ENCODE data around the gene DKK3.

Gene DKK3

DNA sequence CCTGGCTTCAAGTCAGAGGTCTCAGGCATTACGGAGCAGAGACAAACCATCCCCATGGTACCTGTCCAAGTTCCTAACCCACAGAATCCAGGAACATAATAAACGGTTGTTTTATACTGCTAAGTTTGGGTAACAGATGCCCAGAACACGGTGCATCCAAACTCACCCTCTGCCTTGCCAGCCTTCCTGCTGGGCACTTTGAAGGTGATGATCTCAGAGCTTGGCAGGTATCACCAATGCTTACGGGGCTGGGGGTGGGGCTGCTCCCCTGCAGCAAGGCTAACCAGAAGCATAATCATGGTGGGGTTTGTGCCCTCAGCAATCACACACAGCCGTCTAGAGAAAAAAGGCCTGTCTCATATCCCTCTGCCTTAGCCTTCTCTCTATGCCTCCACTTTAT, 27.1 kb downstream of the DKK3 start:
- ChIA-PET CTCF (interaction anchor here (0.6 kb wide), 1 partner anchor 55 kb away, joined by 3 read pairs; no protein-coding TSS in a partner anchor), POLR2A (ENCODE audit: low non-redundant PET) (no interaction called here)
- DNase-seq (ENCODE audit: low spot score), result no peak
- TF ChIP-seq, protein P1, sequence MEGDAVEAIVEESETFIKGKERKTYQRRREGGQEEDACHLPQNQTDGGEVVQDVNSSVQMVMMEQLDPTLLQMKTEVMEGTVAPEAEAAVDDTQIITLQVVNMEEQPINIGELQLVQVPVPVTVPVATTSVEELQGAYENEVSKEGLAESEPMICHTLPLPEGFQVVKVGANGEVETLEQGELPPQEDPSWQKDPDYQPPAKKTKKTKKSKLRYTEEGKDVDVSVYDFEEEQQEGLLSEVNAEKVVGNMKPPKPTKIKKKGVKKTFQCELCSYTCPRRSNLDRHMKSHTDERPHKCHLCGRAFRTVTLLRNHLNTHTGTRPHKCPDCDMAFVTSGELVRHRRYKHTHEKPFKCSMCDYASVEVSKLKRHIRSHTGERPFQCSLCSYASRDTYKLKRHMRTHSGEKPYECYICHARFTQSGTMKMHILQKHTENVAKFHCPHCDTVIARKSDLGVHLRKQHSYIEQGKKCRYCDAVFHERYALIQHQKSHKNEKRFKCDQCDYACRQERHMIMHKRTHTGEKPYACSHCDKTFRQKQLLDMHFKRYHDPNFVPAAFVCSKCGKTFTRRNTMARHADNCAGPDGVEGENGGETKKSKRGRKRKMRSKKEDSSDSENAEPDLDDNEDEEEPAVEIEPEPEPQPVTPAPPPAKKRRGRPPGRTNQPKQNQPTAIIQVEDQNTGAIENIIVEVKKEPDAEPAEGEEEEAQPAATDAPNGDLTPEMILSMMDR (conservative IDR thresholded peaks at IDR 0.05; ENCODE audit: low read depth), result no peak
- peak overlapping the region; percentile 99 for H3K27ac ChIP-seq

DNA sequence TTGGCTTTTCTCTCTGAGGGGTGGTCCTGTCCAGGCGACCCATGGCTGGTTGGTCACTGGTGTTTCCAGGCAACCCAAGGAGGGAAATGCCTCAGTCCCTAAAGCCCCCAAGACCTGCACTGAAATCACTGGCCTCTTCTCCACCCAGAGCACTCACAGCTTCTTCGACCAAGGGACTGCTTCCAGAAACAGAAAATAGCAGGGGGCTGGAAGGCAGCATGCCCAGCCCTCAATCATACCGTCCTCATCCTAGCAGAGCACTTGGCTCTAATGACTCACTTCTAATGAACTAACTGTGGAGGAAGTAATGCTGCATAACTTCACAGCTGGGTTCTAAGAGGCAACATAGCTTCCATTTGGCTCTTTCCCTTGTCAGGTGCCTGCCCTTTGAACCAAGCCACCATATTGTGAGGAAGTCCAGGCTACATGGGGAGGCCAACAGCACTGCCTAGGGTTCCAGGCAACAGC, 27.6 kb downstream of the DKK3 start:
- DNase-seq (ENCODE audit: low spot score), result no peak
- TF ChIP-seq, protein P1 (conservative IDR thresholded peaks at IDR 0.05; ENCODE audit: low read depth), result no peak
- ChIA-PET POLR2A (ENCODE audit: low non-redundant PET) (no interaction called here), CTCF (no interaction called here)
- H3K27ac ChIP-seq, result peak overlapping the region; percentile 99

DNA sequence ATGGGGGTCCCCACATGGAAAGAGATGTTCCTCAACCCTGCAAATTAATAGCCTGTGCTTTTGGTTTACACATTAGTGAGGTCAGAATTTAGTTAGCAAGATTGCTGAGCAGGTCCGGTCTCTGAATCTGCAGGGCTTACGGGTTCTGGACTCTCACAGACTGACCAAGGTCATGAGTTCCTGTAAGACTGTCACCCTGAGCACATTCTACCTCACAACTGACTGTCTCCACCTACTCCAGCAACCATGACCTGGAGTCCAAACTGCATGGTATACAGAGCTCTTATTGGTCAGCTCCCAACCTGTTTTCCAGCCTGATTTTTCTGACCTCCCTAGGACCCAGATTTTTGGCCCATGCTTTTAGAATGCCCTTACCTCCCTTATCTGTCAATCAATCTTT, 28.2 kb downstream of the DKK3 start:
- CTCF ChIA-PET, result interaction anchor here (0.9 kb wide), 1 partner anchor 28 kb away, joined by 3 read pairs; the partner anchor contains the start of gene DKK3
- no peak for DNase-seq (ENCODE audit: low spot score)
- TF ChIP-seq, protein P1 (conservative IDR thresholded peaks at IDR 0.05; ENCODE audit: low read depth), result no peak
- H3K27ac ChIP-seq, result peak overlapping the region; percentile 99
- POLR2A ChIA-PET (ENCODE audit: low non-redundant PET), result no interaction called here

DNA sequence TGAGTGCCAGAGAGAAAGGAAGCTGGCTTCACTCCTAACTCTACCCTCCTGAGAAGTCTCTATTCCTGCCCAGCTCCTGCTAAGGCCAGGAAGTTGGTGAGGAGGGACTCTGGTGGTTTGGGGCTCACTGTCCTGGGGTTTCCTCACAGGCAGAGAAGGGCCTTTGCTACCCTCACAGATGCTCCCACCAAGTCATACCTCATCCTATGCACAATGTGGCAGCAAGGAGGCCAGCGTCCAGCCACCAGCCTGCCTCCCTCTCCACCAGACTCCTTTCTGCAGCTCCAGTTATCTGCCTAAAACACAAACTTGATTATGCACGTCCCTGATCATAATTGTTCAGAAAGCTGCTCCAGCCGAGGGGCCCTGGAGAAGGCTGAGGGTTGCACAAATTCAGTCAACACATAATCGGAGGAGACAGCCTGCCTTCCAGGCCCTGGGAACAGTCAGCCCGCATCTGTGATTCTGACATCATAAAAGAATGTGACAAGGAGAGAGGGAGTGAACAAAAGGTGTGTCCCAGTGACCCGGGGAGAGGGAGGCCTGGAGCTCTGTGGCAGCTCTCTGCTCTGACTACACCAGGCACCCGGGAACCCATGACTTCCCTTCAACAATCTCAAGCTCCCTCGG, 28.8 kb downstream of the DKK3 start:
- H3K27ac ChIP-seq, result peak overlapping the region; percentile 99
- TF ChIP-seq, protein P1 (conservative IDR thresholded peaks at IDR 0.05; ENCODE audit: low read depth), result no peak
- ChIA-PET CTCF (interaction anchor here (0.6 to 1.4 kb wide), 3 partner anchors 13 to 29 kb away, joined by 3 to 5 read pairs (median 3); partner anchors contain the start of gene DKK3), POLR2A (ENCODE audit: low non-redundant PET) (no interaction called here)
- DNase-seq (ENCODE audit: low spot score), result no peak

DNA sequence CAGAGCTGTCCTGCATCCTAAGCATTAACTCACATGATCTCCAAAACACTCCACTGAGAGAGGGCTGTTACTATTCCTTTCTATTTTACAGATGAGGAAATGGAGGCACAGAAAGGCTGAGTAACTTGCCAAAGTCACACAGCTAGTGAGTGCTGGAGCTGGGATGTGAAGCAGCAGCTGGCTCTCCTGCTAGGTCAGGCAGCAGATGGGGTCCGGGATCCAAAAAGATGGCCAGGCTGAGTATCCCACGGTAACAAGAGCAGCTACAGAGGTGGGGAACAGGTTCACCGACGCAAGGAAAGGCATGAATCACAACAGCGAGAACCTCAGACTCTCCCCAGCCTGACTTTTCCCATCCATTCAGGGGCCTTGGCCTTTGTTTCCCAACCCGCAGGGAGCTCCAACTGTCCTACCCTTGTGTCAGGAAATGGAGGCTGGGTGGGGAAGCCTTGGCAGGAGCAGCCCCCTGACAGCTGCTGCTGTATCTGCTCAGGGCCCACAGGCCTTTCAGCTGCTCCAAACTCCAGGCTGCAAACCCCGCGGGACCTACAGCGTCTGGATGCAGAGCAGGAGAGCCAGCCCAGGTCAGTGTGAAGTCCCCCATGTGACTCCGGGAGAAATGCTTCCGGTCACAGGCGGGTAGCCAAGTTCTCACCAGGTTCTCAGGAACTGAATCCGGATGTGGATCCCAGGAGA, 29.5 kb downstream of the DKK3 start:
- TF ChIP-seq, protein P1 (conservative IDR thresholded peaks at IDR 0.05; ENCODE audit: low read depth), result no peak

DNA sequence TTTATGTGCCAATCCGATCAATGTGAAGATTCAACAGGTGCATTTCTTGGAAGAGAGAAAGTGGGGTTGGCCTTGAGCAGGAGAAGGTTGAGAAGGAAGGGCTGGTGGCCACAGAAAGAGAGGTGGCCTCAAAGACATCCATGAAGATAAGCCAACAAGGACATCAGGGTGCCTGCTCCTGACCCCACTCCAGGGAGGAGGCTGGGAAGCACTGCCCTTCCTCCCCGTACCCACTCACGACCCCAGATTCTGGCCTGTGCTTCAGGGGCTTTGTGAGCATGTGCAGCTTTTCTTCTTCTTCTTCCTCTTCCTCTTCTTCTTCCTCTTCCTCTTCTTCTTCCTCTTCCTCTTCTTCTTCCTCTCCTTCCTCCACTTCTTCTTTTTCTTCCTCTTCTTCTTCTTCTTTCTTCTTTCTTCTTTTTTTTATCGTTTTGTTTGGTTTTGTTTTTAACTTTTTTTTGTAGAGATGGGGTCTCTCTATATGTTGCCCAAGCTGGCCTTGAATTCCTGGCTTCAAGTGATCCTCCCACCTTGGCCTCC, 30.3 kb downstream of the DKK3 start:
- DNase-seq (ENCODE audit: low spot score), result no peak
- H3K27ac ChIP-seq, result peak overlapping the region; percentile 99
- POLR2A ChIA-PET (ENCODE audit: low non-redundant PET), result no interaction called here
- TF ChIP-seq, protein P1 (conservative IDR thresholded peaks at IDR 0.05; ENCODE audit: low read depth), result no peak
- CTCF ChIA-PET, result no interaction called here

More for the DNA sequence above, 29.5 kb downstream of the DKK3 start:
- no peak for DNase-seq (ENCODE audit: low spot score)
- CTCF ChIA-PET, result interaction anchor here (0.6 to 1.4 kb wide), 3 partner anchors 12 to 29 kb away, joined by 3 to 5 read pairs (median 3); partner anchors contain the start of gene DKK3
- peak overlapping the region; percentile 99 for H3K27ac ChIP-seq
- POLR2A ChIA-PET (ENCODE audit: low non-redundant PET), result no interaction called here
